ENCODE results near the gene BCAP31.

GRCh38 chrX:153709726-153710674 lies 14.2 kb downstream of the BCAP31 start:
- TF ChIP-seq CTCF (IDR thresholded peaks at IDR 0.05), result no peak
- no peak for TF ChIP-seq EP300 (IDR thresholded peaks at IDR 0.05)
- no peak for TF ChIP-seq POLR2AphosphoS5 (IDR thresholded peaks at IDR 0.05)
- TF ChIP-seq POLR2A (IDR thresholded peaks at IDR 0.05), result no peak

Data from sigmoid colon (tissue), 4 donors.